ENCODE measurements around the gene PTF1A. TPM values are rescaled to one million over a fixed set of nuclear protein-coding genes. Genes with fewer than 3 reads are reported as not detected.

Gene PTF1A
- total RNA-seq: not detected

- H3K27me3 ChIP-seq: peaks cover 18 to 34% of the 10 kb centered on the region in 2 donors
- no peak for TF ChIP-seq CTCF (IDR thresholded peaks at IDR 0.05)
These were observed at the start of gene PTF1A for GRCh38 chr10:23191764-23192711. Gene PTF1A, plus strand, starts transcription at chr10:23192312. Its CDS starts 219 bp downstream, at chr10:23192531.

GRCh38 chr10:23146258-23146657, 45.9 kb upstream of the PTF1A start:
- Histone ChIP-seq H3K27ac (no peak overlapping the region), H3K36me3 (no peaks in the 10 kb centered on the region), H3K4me3 (no peak overlapping the region), H3K9me3 (no peaks in the 10 kb centered on the region), H3K4me1 (no peaks in the 10 kb centered on the region), H3K27me3 (no peaks in the 10 kb centered on the region)
- no peak for DNase-seq (ENCODE audit: low spot score)
- TF ChIP-seq CTCF (IDR thresholded peaks at IDR 0.05): no peak

More at GRCh38 chr10:23191764-23192711, at the start of gene PTF1A:
- H3K4me3 ChIP-seq: peak within 1 kb of the TSS in 1 of 2 donors; percentile 12
- H3K9me3 ChIP-seq: no peaks in the 10 kb centered on the region
- no peak within 1 kb of the TSS for H3K27ac ChIP-seq
- peaks cover 0 to 26% of the 10 kb centered on the region in 2 donors for H3K4me1 ChIP-seq
- DNase-seq (ENCODE audit: low spot score): no peak
- no peaks in the 10 kb centered on the region for H3K36me3 ChIP-seq

- Histone ChIP-seq H3K36me3 (no peaks in the 10 kb centered on the region), H3K27me3 (no peaks in the 10 kb centered on the region), H3K4me1 (no peaks in the 10 kb centered on the region), H3K9me3 (no peaks in the 10 kb centered on the region), H3K4me3 (no peak overlapping the region), H3K27ac (no peak overlapping the region)
- no peak for TF ChIP-seq CTCF (IDR thresholded peaks at IDR 0.05)
- no peak for DNase-seq (ENCODE audit: low spot score)
These were observed 45.1 kb upstream of the PTF1A start for GRCh38 chr10:23147035-23147434.

GRCh38 chr10:23148214-23148613, 43.9 kb upstream of the PTF1A start:
- H3K27me3 ChIP-seq: no peaks in the 10 kb centered on the region
- H3K36me3 ChIP-seq: no peaks in the 10 kb centered on the region
- no peak for TF ChIP-seq CTCF (IDR thresholded peaks at IDR 0.05)

GRCh38 chr10:23150091-23150490, 42.0 kb upstream of the PTF1A start:
- H3K27ac ChIP-seq: no peak overlapping the region
- no peaks in the 10 kb centered on the region for H3K4me1 ChIP-seq
- H3K9me3 ChIP-seq: no peaks in the 10 kb centered on the region
- no peak overlapping the region for H3K4me3 ChIP-seq
- no peaks in the 10 kb centered on the region for H3K27me3 ChIP-seq
- no peak for TF ChIP-seq CTCF (IDR thresholded peaks at IDR 0.05)
- DNase-seq (ENCODE audit: low spot score): no peak
- H3K36me3 ChIP-seq: no peaks in the 10 kb centered on the region

More at GRCh38 chr10:23148214-23148613, 43.9 kb upstream of the PTF1A start:
- Histone ChIP-seq H3K9me3 (no peaks in the 10 kb centered on the region), H3K4me3 (no peak overlapping the region), H3K4me1 (no peaks in the 10 kb centered on the region), H3K27ac (no peak overlapping the region)
- DNase-seq (ENCODE audit: low spot score): no peak
